ENCODE results near the gene TMX3.

Gene TMX3

GRCh38 chr18:68713131-68713530 lies 1.8 kb downstream of the TMX3 start:
- DNase-seq (ENCODE audit: low read depth in 2 of 2) = no peak

GRCh38 chr18:68707646-68708045 lies 7.3 kb downstream of the TMX3 start:
- no peak for DNase-seq (ENCODE audit: low read depth in 2 of 2)

GRCh38 chr18:68705119-68705518 lies 9.8 kb downstream of the TMX3 start:
- DNase-seq (ENCODE audit: low read depth in 2 of 2) = no peak

GRCh38 chr18:68703326-68703725 lies 11.6 kb downstream of the TMX3 start:
- DNase-seq (ENCODE audit: low read depth in 2 of 2) = no peak

- DNase-seq (ENCODE audit: low read depth in 2 of 2) = no peak
Measured at GRCh38 chr18:68701353-68701752, 13.6 kb downstream of the TMX3 start.

GRCh38 chr18:68699043-68699442 lies 15.9 kb downstream of the TMX3 start:
- no peak for DNase-seq (ENCODE audit: low read depth in 2 of 2)

- no peak for DNase-seq (ENCODE audit: low read depth in 2 of 2)
Measured at GRCh38 chr18:68696937-68697336, 18.0 kb downstream of the TMX3 start.

GRCh38 chr18:68694316-68694715 lies 20.6 kb downstream of the TMX3 start:
- no peak for DNase-seq (ENCODE audit: low read depth in 2 of 2)

- DNase-seq (ENCODE audit: low read depth in 2 of 2) = no peak
Measured at GRCh38 chr18:68693091-68693815, 21.7 kb downstream of the TMX3 start.

- no peak for DNase-seq (ENCODE audit: low read depth in 2 of 2)
Measured at GRCh38 chr18:68679528-68679927, 35.4 kb downstream of the TMX3 start.

GRCh38 chr18:68676913-68677312 lies 38.0 kb downstream of the TMX3 start:
- no peak for DNase-seq (ENCODE audit: low read depth in 2 of 2)

GRCh38 chr18:68667121-68667520 lies 47.8 kb downstream of the TMX3 start:
- DNase-seq (ENCODE audit: low read depth in 2 of 2) = no peak

GRCh38 chr18:68666381-68666780 lies 48.5 kb downstream of the TMX3 start:
- DNase-seq (ENCODE audit: low read depth in 2 of 2) = no peak

GRCh38 chr18:68665628-68666027 lies 49.3 kb downstream of the TMX3 start:
- DNase-seq (ENCODE audit: low read depth in 2 of 2) = no peak

- no peak for DNase-seq (ENCODE audit: low read depth in 2 of 2)
Measured at GRCh38 chr18:68662754-68663153, 52.2 kb downstream of the TMX3 start.

GRCh38 chr18:68660354-68661183 lies 54.3 kb downstream of the TMX3 start:
- no peak for DNase-seq (ENCODE audit: low read depth in 2 of 2)

- no peak for DNase-seq (ENCODE audit: low read depth in 2 of 2)
Measured at GRCh38 chr18:68648191-68648590, 66.7 kb downstream of the TMX3 start.

- no peak for DNase-seq (ENCODE audit: low read depth in 2 of 2)
Measured at GRCh38 chr18:68642003-68642402, 72.9 kb downstream of the TMX3 start.

- no peak for DNase-seq (ENCODE audit: low read depth in 2 of 2)
Measured at GRCh38 chr18:68640861-68641260, 74.0 kb downstream of the TMX3 start.

- DNase-seq (ENCODE audit: low read depth in 2 of 2) = no peak
Measured at GRCh38 chr18:68638613-68639012, 76.3 kb downstream of the TMX3 start.

GRCh38 chr18:68627812-68628211 lies 87.1 kb downstream of the TMX3 start:
- no peak for DNase-seq (ENCODE audit: low read depth in 2 of 2)

Data from stimulated activated CD4-positive, alpha-beta T cell treated with anti-CD3 and anti-CD28 coated beads, Interleukin-1b, Interleukin-23, amount 100 ng/mL, for 4 hours (primary cell).